NCI-H1436 treated with DMSO at 0.1 percent for 48 hours (cell line): ENCODE data around the gene ACOXL.
"Not testable (repeated sequence)": the region's sequence is repeated elsewhere in the genome, so short reads cannot be mapped to it uniquely, and the experiment has no call there.

Experiments
- DNase-seq: peaks from one replicate; lab custom pipeline; 2025; lab: John Stamatoyannopoulos, UW

ACOXL gene

GRCh38 chr2:111061191-111061590 lies 328.8 kb downstream of the ACOXL start:
- DNase-seq, result no peak

- DNase-seq, result no peak
These were observed 330.0 kb downstream of the ACOXL start for GRCh38 chr2:111062417-111062816.

- DNase-seq, result no peak
These were observed 333.8 kb downstream of the ACOXL start for GRCh38 chr2:111066062-111066593.

GRCh38 chr2:111068435-111069058 lies 336.2 kb downstream of the ACOXL start:
- DNase-seq, result no peak

- no peak for DNase-seq
These were observed 337.3 kb downstream of the ACOXL start for GRCh38 chr2:111069722-111070121.

GRCh38 chr2:111071600-111072171 lies 339.3 kb downstream of the ACOXL start:
- no peak for DNase-seq

- no peak for DNase-seq
These were observed 340.0 kb downstream of the ACOXL start for GRCh38 chr2:111072220-111072871.

GRCh38 chr2:111082659-111083058 lies 350.3 kb downstream of the ACOXL start:
- DNase-seq, result not testable (repeated sequence)

GRCh38 chr2:111091811-111092211 lies 359.4 kb downstream of the ACOXL start:
- DNase-seq, result no peak

- no peak for DNase-seq
These were observed 362.3 kb downstream of the ACOXL start for GRCh38 chr2:111094691-111095090.

- no peak for DNase-seq
These were observed 363.1 kb downstream of the ACOXL start for GRCh38 chr2:111095434-111095833.

- DNase-seq, result no peak
These were observed 367.0 kb downstream of the ACOXL start for GRCh38 chr2:111099402-111099801.

GRCh38 chr2:111100087-111100764 lies 367.9 kb downstream of the ACOXL start:
- DNase-seq, result no peak

GRCh38 chr2:111100765-111101162 lies 368.4 kb downstream of the ACOXL start:
- no peak for DNase-seq

GRCh38 chr2:111101592-111101991 lies 369.2 kb downstream of the ACOXL start:
- DNase-seq, result no peak

GRCh38 chr2:111102216-111102615 lies 369.8 kb downstream of the ACOXL start:
- DNase-seq, result no peak

- DNase-seq, result no peak
These were observed 373.6 kb downstream of the ACOXL start for GRCh38 chr2:111105926-111106325.

- DNase-seq, result no peak
These were observed 374.3 kb downstream of the ACOXL start for GRCh38 chr2:111106706-111107105.

GRCh38 chr2:111108745-111109271 lies 376.4 kb downstream of the ACOXL start:
- DNase-seq, result no peak

GRCh38 chr2:111111101-111111755 lies 378.9 kb downstream of the ACOXL start:
- DNase-seq, result no peak

- no peak for DNase-seq
These were observed 381.5 kb downstream of the ACOXL start for GRCh38 chr2:111113838-111114237.
